Mucosa of descending colon (tissue), 3 donors: ENCODE results near the gene CREB1. TPM values are rescaled to one million over a fixed set of nuclear protein-coding genes. Genes with fewer than 3 reads are reported as not detected.

Experiments used
- ATAC-seq: fragments of 200-7000 bp; cut with Tn5 transposase; one replicate; pipeline ENCODE4 v1.9.1; 2020; ENCODE audit warnings: mild to moderate bottlenecking, moderate library complexity
- DNase-seq, 3 donors: peaks; one replicate each; pipeline ENCODE4 v3.0.0-alpha.2; 2020
- H3K36me3 ChIP-seq: fragments of 200-600 bp; one replicate; pipeline ENCODE4 v1.8.0; 2021; ENCODE audit warnings: low read depth, mild to moderate bottlenecking
- H3K4me1 ChIP-seq: fragments of 200-600 bp; one replicate; pipeline ENCODE4 v1.8.0; 2021; ENCODE audit warnings: low read depth, mild to moderate bottlenecking
- H3K4me3 ChIP-seq: fragments of 200-600 bp; one replicate; pipeline ENCODE4 v1.8.0; 2021; ENCODE audit warnings: mild to moderate bottlenecking
- H3K9me3 ChIP-seq: fragments of 200-600 bp; one replicate; pipeline ENCODE4 v1.8.0; 2021; ENCODE audit warnings: mild to moderate bottlenecking
- intact Hi-C, 2 donors: fragments of 100-400 bp; cut with DNase I in 1 of 2; cut with micrococcal nuclease in 1 of 2; formaldehyde crosslinking; loops; one replicate each; pipeline versions ENCODE4 v1.11.0 to v1.11.1; 2022; cut with DNase I, micrococcal nuclease
- total RNA-seq, 3 donors: library from RNA; stranded (reverse); fragmentation: NEBNext Ultra II Directional in 2 of 3; extraction: Animal tissue kit (Norgen Biotek cat#: 25700) in 2 of 3; gene quantifications; one replicate each; pipeline versions ENCODE4 v1.2.1 to v1.2.4, GENCODE V29; 2021 to 2023
- TF ChIP-seq, protein P1 (sequence below): fragments of 200-600 bp; IDR thresholded peaks from one replicate; pipeline ENCODE4 v1.8.0; 2022; ENCODE audit warnings: antibody characterized with exemption, mild to moderate bottlenecking
- donor health status: DM: no; HTN: no; CAD: no; lungs with moderate emphysema.
- donor health status: DM: no; HTN: no; CAD: no.
- donor health status: DM: no; HTN: yes; CAD: no.

Gene CREB1
- total RNA-seq, 3 donors from 2014 or later = 51.1 to 65.0 (median 53.3) TPM

- no peak for DNase-seq
- Histone ChIP-seq H3K36me3 (no peaks in the 10 kb centered on the region), H3K4me3 (no peak overlapping the region), H3K9me3 (no peaks in the 10 kb centered on the region), H3K4me1 (peaks cover 11% of the 10 kb centered on the region)
- no peak for ATAC-seq
- intact Hi-C loops = no loop called here
- TF ChIP-seq, protein P1, sequence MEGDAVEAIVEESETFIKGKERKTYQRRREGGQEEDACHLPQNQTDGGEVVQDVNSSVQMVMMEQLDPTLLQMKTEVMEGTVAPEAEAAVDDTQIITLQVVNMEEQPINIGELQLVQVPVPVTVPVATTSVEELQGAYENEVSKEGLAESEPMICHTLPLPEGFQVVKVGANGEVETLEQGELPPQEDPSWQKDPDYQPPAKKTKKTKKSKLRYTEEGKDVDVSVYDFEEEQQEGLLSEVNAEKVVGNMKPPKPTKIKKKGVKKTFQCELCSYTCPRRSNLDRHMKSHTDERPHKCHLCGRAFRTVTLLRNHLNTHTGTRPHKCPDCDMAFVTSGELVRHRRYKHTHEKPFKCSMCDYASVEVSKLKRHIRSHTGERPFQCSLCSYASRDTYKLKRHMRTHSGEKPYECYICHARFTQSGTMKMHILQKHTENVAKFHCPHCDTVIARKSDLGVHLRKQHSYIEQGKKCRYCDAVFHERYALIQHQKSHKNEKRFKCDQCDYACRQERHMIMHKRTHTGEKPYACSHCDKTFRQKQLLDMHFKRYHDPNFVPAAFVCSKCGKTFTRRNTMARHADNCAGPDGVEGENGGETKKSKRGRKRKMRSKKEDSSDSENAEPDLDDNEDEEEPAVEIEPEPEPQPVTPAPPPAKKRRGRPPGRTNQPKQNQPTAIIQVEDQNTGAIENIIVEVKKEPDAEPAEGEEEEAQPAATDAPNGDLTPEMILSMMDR = no peak
Measured at GRCh38 chr2:207621501-207622039, 91.8 kb downstream of the CREB1 start.

- DNase-seq = peak; percentile 82 to 84 (median 82)
- TF ChIP-seq, protein P1 = no peak
- H3K36me3 ChIP-seq = no peaks in the 10 kb centered on the region
- peak; percentile 61 for ATAC-seq
- intact Hi-C loops = no loop called here
- H3K9me3 ChIP-seq = no peaks in the 10 kb centered on the region
- H3K4me1 ChIP-seq = peaks cover 18% of the 10 kb centered on the region
- H3K4me3 ChIP-seq = peak overlapping the region; percentile 62
Measured at GRCh38 chr2:207624185-207625013, 94.6 kb downstream of the CREB1 start.

- DNase-seq (peak; percentile 89 to 96 (median 95)), ATAC-seq (peak; percentile 89)
- no peaks in the 10 kb centered on the region for H3K9me3 ChIP-seq
- peaks cover 18% of the 10 kb centered on the region for H3K4me1 ChIP-seq
- no peaks in the 10 kb centered on the region for H3K36me3 ChIP-seq
- H3K4me3 ChIP-seq = peak within 1 kb of the TSS; percentile 62
- intact Hi-C loops = no loop called here
- TF ChIP-seq, protein P1 = peak; percentile 28
Measured at GRCh38 chr2:207625014-207625907, 95.5 kb downstream of the CREB1 start, which contains the start of gene METTL21A. Gene METTL21A, minus strand, starts transcription at chr2:207625394. Its CDS starts 1,019 bp downstream, at chr2:207624375.

- no peak overlapping the region for H3K4me3 ChIP-seq
- no peaks in the 10 kb centered on the region for H3K9me3 ChIP-seq
- H3K4me1 ChIP-seq = peaks cover 13% of the 10 kb centered on the region
- no peaks in the 10 kb centered on the region for H3K36me3 ChIP-seq
- DNase-seq = no peak
- intact Hi-C loops = no loop called here
- TF ChIP-seq, protein P1 = no peak
- no peak for ATAC-seq
Measured at GRCh38 chr2:207629553-207629952, 99.8 kb downstream of the CREB1 start.

DNA sequence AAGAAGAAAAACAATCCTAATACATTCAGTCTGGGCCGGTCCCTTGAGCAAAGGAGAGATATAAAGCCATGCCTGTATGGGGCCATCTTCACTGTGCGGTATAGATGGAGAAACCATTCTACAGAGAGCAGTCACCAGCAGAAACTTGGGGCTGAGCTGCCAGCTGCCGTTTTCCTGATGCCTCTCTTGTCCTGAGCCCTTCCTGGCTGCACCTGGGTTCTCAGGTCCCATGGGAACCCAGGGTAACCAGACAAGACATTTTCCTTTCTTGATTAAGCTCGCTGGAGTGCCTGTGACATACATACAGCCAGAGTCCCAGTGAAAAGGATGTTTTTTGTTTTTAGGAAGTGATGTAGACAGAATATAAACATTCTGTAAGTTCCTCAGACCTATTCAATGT lies 100.7 kb downstream of the CREB1 start:
- H3K9me3 ChIP-seq = no peaks in the 10 kb centered on the region
- no peak overlapping the region for H3K4me3 ChIP-seq
- H3K4me1 ChIP-seq = peaks cover 13% of the 10 kb centered on the region
- TF ChIP-seq, protein P1 = no peak
- intact Hi-C loops = no loop called here
- H3K36me3 ChIP-seq = no peaks in the 10 kb centered on the region
- no peak for DNase-seq
- ATAC-seq = no peak
